GM21723 (cell line): Measurements from ENCODE around the gene CBLB.

Experiments
- ATAC-seq: cut with Tn5 transposase; IDR thresholded peaks from one replicate; pipeline ENCODE4 v1.9.1; 2021; ENCODE audit warnings: mild to moderate bottlenecking, moderate library complexity; ENCODE audit not compliant: unreplicated experiment

The CBLB gene

DNA sequence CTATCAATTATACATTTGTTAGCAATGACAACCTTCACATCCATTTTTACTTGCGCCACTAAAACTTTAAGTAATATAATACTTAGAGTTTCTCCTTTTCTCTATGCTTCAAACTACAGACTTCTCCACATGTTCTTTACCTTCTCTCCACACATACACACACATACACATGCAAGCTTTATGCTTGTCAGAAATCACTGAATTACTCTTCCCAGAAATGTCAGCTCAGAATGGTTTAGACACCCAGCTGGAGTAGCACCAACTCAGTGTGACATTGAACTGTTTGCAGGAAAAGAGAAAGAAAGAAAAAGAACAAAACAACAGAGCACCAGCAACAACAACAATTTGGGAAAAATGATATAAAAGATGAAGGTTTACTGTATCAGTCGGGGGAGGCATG is 20.9 kb downstream of the CBLB start:
- no peak for ATAC-seq

DNA sequence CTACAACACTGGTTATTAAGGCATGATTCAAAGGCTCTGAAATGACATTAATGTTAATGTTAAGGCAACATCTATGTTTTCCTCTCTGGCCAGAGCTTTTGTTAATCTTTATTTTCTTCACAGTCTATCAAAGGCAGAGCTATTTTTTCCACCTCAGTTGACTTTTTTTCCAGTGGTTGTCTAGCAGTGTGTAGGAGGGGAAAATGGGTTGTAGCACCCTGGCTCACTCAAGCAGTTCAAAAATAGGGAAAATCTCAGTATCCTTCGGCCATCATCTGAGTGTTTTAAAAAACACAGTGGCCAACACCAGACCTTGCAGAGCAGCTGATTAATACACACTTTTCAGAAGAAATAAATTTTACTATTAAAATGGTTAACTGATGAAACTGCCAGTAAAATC is 21.4 kb downstream of the CBLB start:
- ATAC-seq: no peak

DNA sequence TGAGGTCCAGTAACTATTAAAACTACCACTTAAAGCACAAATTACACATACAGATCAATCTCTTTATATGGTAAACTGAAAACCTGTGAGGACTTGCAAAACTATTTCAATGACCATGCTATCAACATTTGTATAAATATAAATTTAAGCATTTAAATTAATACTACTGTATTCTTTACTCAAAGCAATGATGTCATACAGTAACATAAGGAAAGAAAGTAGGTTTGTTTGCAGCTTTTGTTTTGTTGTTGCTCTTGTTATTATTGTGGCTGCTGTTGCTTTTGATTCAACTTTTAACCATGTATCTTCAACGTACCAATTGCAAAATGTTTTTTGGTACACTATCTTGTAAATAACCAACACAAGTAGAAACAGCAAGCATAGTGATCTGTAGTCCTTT is 22.0 kb downstream of the CBLB start:
- ATAC-seq: no peak

DNA sequence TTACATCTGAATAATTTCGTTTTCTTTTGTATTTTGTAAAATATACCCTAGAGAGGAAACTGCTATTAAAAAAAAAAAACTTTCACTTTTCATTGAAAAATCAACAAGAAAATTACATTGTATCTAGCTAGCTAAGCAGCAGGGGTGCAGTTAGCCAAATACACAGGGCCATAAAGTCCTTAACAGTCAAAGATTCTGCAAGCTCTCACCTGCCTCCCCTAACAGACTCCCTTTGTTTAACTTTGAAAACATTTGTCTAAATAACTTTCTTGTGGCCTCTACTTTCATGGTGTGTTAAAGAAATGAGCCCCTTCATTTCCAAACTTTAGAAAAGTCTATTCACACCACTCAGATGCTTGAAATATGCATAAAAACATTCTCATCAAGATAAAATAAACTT is 23.3 kb downstream of the CBLB start:
- ATAC-seq: no peak

DNA sequence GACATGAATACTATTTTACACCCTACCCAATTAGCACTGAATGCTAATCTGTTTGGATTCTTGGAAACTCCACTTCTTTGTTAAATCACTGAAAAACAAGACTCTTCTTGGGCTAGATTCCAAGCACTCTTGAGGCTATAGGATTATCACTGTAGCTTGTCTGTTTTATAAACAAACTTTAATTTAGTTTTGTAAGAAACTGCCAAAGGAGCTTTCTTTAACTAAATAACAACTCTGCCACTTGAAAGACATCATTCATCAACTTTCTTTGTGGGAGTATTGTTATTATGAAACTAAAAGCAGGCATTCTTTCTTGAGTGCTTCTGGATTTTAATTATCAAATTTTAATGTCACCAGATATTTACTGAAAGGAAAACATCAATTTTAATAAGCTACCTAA is 24.1 kb downstream of the CBLB start:
- no peak for ATAC-seq

DNA sequence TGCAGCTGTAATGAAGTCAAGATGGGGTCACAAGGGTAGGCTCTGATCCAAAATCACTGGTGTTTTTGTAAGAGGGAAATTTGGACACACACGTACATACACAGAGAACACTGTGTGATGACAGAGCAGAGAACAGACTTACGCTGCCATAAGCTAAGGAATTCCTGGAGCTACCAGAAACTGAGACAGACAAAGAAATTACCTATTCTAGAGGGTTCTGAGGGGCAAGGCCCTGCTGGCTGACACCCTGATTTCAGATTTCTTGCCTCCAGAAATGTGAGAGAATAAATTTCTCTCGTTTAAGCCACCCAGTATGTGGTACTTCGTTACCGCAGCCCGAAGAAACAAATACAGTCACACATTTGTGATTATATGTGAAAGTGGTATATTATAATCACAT is 24.8 kb downstream of the CBLB start:
- ATAC-seq: no peak

DNA sequence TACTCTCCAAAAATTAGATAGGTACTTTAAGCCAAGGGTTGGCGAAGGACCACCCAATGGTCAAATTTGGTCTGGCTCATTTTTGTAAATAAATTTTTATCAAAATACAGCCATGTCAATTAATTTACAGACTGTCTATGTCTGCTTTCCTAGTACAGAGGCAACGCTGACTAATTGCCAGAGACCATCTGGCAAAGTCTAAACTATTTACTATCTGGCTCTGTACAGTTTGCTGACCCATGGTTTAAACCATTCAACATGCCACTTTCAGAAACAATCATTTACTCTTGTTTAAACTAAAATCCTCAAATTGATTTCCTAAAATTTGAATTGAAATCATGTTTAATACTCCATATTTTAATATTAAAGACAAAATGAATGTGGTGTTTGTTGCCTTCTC is 25.9 kb downstream of the CBLB start:
- ATAC-seq: no peak

DNA sequence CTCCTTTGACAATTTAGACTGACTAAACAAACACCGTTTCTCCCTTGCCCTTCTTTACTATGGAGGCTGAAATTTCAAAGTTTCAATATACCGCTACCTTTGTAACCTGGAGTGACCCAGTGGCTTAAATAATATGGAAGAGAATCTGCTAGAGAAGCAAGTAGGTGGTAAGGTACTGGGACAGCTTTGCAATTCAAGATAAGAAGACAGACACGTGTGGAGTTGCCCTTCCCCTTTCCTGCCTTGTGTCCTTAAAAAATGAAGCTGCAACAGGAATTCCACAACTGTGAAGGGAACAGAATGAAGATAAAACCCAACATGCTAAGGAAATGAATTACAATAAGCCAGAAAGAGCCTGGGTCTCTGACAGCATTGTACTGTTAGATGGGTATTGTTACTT is 26.4 kb downstream of the CBLB start:
- no peak for ATAC-seq

DNA sequence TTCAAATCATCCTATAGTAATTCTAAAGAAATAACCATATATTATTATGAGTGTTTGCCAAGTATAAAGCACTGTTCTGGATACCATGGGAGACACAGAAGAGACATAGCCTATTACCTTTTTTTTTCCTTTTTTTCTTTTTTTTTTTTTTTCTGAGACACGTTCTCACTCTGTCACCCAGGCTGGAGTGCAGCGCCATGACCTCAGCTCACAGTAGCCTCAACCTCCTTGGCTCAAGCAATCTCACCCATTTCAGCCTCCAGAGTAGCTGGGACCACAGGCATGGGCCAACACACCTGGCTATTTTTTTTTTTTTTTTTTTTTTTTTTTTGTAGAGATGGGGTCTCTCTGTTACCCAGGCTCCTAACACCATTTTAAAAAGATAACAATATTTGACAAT is 30.9 kb downstream of the CBLB start:
- ATAC-seq: no peak

DNA sequence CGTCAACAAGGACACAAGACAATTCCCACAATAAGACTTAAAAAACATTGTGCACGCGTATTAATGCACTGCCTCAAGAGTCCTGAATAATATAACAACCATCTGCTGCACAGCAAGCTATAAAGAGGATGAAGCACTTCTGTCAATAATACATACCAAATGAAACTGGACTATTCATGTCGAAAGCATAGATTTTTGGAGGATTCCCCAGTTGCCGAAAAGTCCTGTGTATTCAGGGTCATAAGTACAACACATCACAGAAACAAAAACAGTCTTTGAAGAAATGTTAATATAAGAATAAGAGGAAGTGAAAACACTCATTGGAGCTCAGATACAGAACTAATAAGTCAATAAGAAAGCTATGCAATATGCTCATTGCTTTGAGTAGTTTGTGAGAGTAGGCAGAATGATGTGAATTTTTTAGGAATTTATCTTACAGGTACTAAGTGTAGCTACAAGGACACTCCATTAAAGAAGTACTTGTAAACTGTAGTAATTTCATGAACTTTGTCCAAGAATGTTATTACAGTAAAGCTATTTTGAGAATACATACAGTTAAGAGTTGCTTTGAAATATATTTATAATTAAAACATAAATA is 31.6 kb downstream of the CBLB start:
- ATAC-seq: peak; percentile 93

DNA sequence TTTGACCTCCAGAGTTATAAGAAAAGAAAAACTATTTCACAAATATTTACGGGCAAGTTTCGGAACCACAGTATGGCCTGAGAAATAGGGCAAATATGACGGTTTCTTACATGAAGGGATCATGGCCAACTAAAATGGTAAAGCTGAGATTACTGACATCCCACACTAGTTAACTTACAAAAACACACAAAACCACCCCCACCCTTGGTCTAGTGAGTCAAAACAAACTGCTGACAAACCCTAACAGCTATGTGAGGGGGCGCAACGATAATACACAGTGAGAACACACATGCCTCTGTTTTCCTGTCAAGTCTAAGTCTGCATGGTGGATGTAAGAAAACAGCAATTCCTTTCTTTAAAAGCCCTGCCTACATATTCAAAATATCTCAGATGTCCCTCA is 32.3 kb downstream of the CBLB start:
- ATAC-seq: peak; percentile 55

DNA sequence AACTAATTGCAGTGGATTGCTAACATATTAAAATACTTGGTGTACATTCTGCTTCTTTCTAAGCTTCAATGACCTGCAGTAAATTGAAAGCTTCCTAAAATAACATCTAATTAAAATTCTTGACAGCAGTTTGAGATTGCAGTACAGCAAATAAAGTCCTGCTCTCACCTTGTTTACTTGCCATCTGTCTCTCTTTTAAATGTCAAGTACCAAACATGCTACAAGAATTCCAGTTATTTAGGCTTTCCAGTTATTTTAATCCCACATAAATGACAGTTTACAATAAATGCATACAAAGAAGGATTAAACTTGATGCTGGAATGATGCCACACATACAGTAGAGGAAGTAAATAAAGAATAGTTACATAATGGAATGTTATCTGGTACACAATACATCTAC is 33.2 kb downstream of the CBLB start:
- ATAC-seq: no peak

DNA sequence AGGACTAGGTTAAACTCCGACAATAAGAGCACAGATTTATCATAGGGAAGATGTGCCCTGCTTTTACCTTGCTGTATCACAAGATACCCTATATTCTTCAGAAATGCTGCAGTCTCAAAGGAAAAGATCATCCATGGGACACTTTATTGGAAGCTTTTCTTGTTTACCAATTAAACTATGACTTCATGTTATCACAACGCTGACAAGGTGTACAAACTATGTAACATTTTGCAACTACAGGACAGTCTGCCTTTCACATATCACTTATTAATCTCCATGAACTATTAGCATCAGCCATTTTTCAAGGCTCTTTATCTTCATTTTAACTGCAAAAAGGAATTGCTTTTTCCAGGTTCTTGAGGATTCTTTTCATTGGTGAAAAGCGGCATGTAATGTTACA is 34.0 kb downstream of the CBLB start:
- ATAC-seq: no peak

DNA sequence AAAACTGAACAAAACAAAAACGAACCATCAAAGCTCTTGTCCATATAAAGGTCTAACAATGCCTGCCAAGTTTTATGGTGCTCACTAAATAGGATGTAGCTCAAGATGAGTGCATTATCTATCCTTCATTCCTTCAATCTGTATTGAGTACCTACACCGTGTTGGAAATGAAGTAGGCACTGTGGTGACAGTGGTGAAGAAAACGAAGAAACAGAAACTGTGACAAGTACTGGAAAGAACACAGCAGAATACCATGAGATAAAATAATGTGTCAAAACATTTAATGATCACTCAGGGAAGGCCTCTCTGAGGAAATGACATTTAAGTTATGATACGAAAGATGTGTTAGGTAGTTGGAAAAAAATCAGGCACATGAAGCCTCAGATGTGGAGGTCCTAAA is 36.2 kb downstream of the CBLB start:
- ATAC-seq: no peak

DNA sequence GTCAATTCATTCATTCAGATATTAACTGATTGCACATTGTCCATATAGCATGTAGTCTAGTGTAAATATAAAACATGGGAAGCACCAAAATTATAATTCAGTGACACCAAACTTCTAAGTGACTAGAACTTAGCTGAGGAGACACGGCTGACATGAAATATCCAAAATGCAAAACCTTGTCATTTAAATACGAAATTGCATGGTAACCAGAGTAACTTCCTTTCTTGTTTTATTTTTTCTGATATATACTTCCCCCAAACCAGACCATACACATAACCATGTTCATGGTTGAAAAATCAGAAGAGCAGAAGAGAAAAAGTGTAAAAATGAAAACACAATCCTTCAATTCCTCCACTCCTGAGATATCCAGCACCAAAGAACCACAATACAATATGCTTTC is 38.0 kb downstream of the CBLB start:
- no peak for ATAC-seq

DNA sequence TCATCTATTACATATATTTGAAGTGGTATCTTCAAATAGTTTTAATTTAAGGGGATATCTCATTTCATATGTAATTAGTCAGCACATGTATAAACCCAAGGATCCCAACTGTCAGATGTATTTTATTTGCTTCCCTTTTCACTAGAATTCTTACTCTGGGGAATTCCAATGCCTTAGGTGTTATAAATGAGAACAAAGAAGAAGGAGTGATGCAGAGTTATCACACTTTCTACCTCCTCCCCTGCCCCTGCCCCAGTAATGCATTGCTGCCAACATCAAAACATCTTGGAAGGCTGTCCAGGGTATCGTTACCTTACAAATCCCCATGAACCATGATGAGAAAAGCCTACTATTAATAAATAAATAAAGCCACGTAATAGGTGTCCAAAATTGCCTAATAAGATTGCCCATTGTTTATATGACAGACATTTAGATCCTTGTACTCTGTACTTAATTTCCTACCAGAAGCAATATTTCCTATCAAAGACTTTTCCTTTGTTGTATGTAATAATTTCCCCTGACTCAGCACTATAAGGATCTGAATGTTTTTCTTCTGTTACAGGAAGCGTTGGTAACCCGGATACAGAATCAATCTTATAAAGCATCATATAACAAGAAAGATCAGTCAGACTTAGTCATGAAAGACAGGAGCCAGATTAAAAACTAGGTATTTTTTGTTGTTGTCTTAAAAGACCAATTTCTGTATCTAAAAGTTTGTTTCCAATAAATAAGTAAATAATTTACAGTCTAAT is 38.8 kb downstream of the CBLB start:
- ATAC-seq: no peak

DNA sequence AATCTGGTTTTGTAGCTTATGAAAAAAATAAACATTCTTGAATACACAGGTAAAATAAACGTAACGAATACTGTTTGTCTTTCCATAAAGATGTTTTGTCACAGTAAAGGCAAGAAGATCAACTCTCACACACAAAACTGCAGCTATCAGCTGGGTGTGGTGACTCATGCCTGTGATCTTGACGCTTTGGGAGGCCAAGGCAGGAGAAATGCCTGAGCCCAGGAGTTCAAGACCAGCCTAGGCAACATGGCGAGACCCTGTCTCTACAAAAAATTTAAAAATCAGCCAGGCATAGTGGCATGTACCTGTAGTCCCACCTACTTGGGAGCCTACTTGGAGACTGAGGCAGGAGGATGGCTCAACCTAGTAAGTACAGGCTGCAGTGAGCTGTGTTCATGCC is 39.6 kb downstream of the CBLB start:
- no peak for ATAC-seq

DNA sequence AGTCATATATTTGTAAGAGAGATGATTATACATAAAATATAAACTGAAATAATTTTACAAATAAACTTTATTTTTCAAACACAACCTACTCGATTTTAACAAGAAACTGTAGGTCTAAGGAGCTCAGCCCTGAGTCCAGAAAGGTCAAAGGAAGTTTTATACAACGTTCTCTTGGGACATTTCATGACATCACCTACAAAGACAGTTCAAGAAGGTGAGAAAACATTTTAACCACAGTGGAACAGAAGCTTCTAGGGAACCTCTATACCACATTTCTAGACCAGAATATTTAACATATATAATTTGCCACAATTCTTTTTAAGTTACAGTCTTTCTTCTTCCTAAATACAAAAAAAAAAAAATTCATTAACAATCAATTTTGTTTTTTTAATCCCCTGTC is 40.1 kb downstream of the CBLB start:
- ATAC-seq: peak; percentile 45

DNA sequence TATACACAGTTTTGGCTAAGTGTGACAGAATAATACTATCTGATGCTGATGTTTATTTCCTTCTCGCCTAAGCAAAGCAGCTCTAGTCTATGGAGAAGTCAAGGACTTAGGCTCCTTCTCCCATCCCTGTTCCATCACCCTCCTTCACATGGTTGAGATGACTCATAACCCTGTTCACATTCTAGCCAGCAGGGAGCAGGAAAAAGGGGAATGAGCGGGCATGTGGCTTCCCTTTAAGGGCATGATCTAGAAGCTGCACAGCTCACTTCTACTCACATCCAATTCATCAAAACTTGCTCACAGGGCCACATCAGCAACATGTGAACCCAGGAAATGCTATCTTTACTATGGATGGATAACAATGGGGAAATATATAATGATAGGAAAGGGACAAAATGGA is 40.9 kb downstream of the CBLB start:
- ATAC-seq: no peak

DNA sequence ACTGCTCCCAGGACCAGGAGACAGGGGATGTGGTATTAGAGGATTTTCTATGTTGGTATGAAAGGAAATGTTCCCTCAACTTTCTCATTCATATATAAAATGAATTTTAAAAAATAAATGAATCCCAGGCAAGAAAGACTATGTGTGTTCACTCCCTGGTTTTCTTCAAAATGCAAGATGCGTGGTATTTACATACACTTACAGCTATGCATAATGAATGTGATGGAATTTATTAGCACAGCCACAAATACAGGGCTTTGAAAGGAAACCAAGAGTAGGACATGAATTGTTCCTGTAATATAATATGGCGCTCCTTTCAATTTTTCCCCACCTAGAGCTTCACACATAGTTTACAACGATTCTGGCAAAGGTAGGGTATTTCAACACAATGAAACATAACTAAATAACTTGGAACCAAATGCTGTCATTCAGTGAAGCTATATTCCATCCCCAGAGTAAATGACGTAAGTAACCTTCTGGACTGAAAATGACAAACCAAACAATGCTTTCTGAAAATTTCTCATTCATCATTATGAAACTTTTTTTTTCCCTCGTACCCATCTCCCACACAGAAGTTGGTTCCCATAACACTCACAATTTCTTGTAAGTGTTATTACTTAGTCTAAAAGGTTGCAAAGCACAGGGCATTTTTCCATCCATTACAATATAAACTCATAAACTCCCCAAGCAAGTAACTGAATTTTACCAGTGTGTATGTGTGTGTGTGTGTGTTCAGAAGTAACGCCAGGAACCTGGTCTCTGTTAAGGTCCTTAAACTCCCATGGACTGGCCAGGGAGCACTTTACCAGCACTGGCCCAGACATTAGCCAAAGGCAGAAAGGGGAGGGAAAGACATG is 41.8 kb downstream of the CBLB start:
- ATAC-seq: peak; percentile 48

DNA sequence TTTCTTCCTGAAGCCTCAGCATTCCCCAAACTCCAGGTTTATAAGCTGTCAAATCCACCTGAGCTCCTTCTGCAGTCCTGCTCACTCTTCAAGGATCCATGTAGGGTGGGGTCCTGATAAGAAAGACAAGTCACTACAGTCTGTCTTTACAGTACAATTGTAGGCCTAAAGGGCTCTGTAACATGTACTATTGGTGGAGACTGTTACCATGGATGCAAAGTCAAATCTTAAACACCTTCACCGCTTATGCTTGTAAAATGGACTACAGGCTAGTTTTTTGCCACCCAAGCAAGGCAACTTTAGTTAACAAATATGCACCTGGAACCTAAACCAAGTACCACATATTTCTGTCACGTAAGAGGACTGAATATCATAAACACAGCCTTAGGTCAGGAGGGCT is 44.7 kb downstream of the CBLB start:
- no peak for ATAC-seq
